GM21526 (cell line): ENCODE measurements around the gene MPP3.
"Not testable (repeated sequence)": the region's sequence is repeated elsewhere in the genome, so short reads cannot be mapped to it uniquely, and the experiment has no call there.

Experiments
- ATAC-seq: cut with Tn5 transposase; IDR thresholded peaks from one replicate; pipeline ENCODE4 v1.9.1; 2021; ENCODE audit warnings: moderate library complexity; ENCODE audit not compliant: unreplicated experiment, low FRiP score

The MPP3 gene, protein sequence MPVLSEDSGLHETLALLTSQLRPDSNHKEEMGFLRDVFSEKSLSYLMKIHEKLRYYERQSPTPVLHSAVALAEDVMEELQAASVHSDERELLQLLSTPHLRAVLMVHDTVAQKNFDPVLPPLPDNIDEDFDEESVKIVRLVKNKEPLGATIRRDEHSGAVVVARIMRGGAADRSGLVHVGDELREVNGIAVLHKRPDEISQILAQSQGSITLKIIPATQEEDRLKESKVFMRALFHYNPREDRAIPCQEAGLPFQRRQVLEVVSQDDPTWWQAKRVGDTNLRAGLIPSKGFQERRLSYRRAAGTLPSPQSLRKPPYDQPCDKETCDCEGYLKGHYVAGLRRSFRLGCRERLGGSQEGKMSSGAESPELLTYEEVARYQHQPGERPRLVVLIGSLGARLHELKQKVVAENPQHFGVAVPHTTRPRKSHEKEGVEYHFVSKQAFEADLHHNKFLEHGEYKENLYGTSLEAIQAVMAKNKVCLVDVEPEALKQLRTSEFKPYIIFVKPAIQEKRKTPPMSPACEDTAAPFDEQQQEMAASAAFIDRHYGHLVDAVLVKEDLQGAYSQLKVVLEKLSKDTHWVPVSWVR

DNA sequence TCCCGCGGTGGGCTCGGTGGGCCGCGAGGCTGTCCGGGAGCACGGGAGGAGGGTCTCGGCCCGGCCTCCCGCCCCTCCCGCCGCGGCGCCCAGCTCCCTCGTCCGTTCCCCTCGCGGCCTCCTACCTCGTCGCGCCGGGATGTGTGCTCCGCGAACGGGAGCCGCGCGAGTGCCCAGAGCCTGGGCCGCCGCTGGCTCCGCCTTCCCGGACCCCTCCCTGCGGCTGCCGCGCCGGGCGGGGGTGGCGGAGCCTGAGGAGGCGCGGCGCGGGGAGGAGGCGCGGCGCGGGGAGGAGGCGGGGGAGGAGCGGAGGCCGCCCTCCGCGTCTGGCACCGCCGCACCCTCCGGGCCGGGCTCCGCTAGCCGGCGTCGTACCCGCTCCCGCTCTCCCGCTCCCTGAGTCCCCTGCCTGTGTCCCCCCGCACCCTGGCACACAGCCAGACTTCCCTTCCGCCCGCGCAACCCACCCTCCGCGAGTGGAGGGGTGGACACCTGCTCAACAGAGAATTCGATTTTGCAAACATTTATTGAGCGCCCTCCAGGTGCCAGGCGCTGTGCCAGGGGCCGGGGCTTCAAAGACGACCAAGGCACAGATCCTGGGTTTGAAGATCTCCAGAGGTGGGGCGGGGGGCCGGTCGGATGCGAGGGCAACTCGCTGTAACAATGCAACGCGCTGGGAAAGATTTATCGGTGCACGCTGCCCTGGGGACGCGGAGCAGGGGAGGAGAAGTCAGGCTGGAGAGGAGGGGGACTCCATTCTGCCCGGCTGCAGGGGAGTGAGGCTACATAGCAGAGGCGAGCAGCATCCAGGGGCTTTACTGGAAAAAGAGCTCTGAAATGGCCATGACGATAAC lies at the start of gene MPP3:
Gene MPP3 (minus strand): TSS at position 171 of the 854 bp plus-strand sequence. CDS start 1,240 bp downstream, outside the sequence.
- no peak for ATAC-seq

DNA sequence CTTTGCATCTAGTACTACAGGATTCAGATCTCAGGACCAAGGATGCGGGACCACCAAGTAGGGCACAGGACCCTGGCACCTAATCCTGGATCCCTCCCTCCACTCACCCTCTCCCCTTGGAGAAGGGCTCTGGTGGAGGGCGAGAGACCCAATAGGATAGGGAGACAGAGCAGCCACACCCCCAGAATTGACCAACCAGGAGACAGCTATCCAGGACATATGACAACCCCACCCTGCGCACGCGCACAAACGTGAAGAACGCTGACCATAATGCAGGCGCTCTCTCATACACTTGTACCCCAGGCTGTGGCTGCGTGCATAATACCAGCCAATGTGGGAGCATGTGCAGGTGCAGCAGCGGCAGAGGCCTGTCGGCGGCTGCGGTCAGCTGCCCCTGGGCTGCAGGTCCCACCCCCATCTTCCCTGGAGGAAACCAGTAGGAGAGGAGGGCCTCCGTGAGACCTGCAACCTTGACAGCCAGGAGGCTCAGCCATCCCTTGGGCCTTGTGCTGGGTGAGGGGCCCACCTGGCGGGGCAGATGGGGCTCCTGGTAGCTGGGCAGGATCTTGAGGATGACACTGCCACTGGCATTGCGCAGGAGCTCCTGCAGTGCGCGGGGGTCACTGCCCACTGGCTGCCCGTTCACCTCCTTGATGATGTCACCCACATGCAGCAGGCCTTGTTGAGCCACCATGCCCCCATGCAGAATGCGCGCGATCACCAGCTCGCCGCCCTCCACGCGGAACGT lies 49.0 kb upstream of the MPP3 start:
- no peak for ATAC-seq

DNA sequence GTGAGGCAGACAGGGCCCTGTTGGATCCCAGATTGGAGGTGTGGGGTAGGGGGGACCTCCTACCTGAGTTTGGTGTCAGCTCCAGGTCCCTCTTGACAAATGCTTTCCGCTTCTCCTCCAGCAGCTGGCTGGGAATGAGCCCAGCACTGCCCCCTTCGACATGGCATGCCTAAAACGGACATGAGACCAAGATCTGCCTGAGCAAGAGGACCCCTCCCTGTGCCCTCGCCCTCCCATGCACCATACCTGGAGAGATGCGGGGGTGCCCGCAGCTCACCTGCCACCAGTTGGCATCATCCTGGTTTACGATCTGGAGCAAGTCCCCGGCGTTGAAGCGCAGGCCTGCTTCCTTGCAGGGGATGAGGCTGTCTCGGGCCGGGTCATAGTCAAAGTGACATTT lies 48.2 kb upstream of the MPP3 start:
- no peak for ATAC-seq

DNA sequence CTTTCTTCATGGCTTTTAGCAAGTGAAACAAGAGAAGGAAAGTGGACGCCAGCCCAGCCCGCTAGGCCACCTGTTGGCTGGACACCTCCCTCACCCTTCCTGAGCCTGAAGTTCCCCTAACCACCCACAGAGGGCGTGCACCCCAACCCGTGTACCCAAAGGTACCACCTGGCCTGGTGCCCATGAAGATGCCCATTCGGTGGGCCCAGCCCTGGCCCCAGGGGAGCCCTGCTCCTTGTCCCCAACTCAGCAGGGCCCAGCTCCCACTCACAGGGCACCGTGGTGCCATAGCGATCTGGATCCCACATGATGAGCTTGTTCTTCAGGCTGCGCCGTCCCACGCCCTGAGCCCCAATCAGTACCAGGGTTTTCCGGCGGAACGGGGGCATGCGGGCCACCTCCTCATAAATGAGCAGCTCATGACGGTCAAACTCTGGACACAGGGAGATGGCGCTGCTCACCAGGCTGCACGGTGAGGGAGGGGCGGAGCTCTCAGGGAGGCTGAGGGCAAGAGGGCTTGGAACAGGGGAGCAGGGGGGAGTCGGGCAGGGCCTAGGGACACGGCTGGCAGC lies 47.6 kb upstream of the MPP3 start:
- ATAC-seq = no peak

DNA sequence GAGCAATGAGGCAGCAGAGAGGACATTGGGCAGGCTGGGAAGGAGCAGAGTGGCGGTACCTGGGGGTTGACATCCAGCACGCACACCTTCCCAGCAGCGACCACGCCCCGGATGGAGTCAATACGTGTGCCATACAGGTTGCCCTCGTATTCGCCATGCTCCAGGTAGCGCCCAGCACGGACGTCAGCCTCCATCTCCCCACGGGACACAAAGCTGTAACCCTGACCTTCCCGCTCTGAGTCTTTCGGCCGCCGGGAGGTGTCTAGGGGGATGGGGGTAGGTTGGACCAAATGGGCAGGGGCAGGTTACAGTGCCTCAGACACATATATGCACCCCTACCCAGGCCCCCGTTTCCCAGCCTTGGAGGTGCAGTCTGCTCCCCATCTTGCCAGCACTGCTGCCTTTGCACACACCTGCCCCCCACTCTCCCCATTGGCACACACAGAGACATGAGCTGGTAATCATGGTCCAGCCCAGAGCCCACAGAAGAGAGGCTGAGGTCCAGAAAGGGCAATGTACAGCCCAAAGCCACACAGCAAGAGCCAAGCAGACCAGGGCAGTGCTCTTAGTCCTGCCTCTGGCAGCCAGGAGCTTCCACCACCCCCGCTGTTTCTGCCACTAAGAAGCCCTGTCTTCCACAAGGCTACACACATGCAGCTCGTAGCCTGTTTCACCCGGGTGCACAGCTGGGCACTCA lies 46.9 kb upstream of the MPP3 start:
- ATAC-seq = no peak

DNA sequence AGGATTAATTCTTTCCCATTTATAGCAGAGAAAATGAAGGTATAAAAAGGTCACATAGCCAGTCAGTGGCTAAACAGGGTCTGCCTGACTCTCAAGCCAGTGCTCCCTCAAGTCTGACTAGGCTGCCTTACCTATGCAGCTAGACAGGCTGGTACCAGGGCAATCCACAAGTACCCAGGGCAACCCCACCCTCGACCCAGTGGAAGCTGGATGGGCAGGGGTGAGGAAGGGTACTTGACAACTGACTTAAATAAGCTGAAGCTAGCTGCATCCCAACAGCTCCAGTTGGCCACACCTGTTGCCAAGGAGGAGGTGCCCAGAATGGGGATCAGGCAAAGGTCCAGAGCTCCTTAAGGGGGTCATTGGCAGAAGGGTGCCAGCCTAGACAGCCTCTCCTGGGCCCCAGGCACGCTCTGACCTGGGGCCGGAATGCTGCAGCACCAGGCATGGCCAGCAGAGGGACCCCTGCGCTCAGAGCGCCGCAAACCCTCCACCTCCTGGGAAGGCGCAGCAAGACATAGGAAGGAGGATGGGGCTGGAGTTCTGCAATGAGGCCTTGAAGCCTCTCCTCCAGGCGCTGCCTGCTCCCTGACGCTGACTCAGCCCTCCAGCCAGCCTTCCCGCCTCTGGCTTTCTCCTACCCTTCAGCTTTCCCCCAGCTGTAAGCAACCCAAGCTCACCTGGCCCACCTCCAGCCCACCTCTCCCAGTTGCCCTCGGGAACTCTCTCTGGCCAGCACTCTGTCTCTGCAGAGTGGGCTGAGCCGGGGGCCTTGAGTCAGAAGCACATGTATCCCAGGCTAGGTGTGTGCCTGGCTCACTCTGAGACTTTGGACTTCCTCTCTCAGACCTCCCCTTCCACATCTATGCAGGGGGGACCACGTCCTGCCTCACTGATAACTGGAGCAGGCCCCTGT lies 45.6 kb upstream of the MPP3 start:
- ATAC-seq = no peak

DNA sequence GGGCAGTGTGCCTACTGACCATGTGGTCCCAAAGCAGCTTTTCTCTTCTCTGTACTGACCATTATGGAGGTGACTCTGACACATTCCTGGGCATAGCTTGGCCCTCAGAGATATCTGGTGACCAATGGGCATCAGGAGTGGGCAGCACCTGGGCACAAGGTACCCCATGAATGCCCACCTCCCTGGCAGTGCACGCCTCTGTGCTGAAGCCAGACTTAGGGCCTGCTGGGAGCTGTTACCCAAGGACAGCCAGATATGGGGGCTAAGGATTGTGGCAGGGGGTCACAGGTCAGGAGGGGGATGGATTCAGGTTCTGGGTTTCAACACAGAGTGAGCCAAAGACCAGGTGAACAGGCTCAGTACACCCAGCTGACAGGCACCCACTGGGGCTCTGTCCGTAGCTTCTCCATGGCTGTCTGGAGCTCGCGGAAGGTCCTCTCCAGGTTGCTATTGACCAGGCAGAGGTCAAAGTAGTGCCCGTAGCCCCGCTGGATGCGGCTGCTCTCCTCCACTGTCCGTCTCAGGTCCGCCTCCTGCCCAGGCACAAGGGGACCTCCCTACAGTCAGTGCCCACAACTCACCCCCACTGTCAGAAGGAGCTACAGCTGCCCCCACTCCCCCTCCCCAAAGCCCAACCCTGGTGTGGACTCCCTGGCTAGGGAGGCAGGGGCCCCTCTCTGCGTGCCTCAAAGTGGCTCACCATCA lies 44.7 kb upstream of the MPP3 start:
- no peak for ATAC-seq

DNA sequence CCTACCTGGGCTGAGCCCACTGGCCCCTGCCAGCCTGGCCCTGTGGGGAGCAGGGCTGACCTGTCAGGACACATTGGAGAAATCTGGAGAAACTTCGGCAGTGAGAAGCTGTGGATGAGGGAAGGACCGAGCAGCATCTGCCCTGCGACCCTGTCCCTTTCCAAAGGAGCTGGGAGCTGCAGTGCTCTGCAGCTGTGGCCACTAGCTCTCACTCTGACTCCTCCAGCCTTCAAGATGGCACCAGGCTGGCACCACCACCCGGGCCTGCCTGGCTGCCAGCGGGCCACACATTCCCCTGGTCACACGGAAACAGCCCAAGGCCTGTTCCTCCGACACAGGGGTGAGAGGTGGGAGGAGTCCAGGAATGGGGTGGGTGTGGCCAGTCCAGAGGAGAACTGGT lies 44.1 kb upstream of the MPP3 start:
- ATAC-seq = no peak

DNA sequence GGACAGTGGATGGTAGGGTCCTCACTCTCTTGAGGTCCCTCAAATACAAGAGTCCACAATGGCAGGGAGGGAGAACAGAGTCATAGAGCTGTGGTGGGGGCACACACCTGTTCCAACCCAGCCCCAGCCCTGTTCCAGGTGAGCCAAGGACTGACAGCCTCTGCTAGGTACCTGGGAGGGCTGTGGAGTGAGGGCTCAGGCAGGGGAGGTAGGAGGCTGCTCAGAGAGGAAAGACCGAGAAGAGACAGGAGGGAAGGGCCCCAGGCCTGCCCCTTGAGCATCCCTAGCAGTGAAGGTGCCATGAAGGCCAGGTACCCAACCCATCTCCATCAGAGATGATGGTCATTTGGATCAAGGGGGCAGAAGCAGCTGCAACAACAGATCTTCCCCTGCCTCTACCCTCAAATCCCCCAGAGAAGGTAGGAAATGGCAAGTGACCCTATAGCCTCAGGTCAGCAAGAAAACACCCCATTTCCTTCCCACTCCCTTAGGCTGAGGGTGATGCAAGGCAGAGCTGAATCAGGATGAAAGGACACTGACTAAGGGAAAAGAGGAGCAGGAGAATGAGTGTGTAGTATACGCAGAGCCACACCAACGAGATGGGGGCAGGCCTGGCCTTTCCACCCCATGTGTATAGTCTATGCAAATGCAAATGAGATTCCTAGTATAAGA lies 42.7 kb upstream of the MPP3 start:
- ATAC-seq = no peak

DNA sequence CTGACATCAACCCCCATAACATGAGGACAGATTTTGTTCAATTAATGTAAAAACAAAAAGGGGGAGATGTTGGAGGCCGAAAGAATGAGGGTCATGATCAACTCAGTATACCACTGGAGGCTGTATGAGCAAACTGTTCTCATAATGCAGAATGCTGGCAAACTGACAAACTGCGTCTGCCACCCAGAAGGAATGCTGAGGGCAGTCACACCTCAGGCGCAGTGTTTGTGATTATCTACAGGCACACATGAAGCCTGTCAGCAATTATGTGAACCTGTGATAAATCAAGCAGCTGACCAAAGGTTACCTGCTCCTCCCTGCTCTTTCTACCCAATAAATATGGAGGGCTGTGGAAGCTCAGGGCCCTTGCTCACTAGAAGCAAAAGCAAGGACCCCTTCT lies 41.3 kb upstream of the MPP3 start:
- no peak for ATAC-seq

DNA sequence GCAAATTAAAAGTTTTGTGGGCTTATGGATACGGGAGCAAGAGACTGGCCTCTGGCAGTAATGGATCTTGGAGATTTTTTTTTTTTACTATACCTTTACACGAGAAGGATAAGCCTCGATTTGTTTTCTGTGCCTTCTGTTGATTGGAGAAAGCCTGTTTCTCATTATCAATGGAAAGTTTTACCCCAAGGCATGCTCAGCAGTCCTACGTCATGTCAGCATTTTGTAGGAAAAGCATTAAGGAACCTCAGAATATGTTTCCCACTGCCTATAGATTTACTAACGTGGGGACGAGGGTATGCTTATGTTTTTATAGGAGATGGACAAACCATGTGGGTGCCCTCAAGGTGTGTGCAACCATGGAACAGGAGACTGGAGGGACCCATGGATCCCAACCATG lies 40.9 kb upstream of the MPP3 start:
- ATAC-seq = no peak

DNA sequence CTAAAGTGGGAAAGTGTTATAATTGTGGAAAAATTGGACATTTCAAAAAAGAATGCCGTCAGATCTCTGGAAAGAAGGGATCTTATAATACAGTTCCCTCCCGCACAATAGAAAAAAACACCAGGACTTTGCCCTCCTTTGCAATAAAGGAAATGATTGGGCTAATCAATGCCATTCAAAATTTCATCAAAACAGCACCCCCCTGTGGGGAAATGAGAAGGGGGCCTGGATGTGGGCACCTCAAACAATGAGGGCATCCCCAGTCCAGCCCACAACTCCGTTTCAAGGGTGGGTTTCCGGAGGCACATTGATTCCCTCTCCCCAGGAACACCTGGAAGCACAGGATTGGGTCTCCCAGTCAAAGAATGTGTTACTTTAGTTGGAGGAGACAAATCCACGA lies 40.1 kb upstream of the MPP3 start:
- ATAC-seq = no peak

DNA sequence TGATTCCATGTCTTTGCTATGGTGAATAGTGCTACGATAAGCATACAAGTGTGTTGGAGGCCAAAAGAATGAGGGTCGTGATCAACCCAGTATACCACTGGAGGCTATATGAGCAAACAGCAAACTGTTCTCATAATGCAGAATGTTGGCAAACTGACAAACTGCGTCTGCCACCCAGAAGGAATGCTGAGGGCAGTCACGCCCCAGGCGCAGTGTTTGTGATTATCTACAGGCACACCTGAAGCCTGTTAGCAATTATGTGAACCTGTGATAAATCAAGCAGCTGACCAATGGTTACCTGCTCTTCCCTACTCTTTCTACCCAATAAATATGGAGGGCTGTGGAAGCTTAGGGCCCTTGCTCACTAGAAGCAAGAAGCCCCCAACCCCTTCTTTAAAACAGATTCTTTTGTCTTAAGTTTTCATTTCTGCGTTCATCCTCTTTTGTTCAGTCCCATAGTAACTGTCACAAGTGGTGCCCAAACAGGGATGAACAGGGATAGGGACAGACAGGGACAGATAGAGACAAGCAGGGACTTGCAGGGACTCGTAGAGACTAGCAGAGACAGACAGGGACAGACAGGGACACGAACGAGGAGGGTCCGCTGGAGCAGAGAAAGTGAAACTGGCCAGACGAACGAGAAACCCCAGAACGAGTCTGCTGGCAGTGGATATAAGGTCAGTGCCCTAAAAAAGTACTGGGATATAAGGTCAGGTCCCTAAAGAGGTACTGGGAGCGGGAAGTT lies 39.2 kb upstream of the MPP3 start:
- no peak for ATAC-seq

DNA sequence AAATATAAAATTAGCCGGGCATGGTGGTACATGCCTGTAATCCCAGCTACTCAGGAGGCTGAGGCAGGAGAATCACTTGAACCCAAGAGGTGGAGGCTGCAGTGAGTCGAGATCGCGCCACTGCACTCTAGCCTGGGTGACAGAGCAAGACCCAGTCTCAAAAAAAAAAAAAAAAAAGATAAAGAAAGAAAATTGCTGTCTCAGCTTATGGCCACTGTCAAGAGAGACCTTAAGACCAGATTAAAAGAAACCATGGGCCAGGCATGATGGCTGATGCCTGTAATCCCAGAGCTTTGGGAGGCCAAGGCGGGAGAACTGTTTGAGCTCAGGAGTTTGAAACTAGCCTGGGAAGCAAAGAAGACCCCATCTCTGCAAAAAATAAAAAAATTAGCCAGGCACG lies 36.1 kb upstream of the MPP3 start:
- not testable (repeated sequence) for ATAC-seq

DNA sequence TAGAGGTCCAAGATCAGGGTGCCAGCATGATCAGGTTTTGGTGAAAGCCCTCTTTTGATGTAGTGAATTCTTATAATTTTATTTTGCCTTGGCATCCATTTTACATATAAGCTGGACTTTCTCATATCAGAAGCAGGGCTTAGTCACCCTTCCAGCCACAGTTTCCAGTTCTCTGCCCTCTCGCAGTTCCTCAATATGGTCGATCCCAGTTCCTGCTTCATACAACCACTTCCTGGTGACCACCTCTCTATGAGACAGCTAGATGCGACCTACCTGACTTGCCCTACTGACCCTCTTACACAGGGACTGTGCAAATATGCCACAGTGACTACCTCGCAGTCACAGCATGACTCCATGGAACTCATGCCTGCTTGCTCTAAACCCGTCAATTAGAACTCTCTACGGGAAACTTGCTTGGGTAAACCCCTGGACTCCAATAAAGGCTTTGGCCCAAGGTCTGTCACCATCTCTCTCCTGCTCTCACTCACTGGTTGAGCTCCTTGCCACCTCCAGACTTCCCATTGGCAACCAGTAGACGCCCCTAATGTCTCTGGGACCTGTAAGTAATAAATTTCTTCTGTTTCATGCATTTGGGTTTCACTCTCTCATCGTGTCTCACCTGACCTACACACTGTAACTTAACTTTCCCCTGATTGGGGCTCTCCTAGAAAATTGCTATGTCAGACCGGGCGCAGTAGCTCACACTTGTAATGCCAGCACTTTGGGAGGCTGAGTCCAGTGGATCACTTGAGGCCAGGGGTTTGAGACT lies 35.5 kb upstream of the MPP3 start:
- no peak for ATAC-seq
